CD4-positive, CD25-positive, alpha-beta regulatory T cell (primary cell): Measurements from ENCODE around the gene RBM33. TPM values are rescaled to one million over a fixed set of nuclear protein-coding genes. Genes with fewer than 3 reads are reported as not detected.

Source experiments
- ATAC-seq, 2 donors: fragments of 150-1000 bp; cut with Tn5 transposase; one replicate each; pipeline ENCODE4 v1.10.0; 2021; ENCODE audit warnings: low read depth in 2 of 2, moderate number of reproducible peaks in 2 of 2, moderate library complexity in 1 of 2
- DNase-seq, 3 donors: peaks; one replicate each; pipeline versions ENCODE4 v3.0.0 to v3.0.0-alpha.2; 2012 to 2022; ENCODE audit warnings: mixed read lengths in 1 of 3
- H3K27ac ChIP-seq: one replicate; pipeline ENCODE4 v1.7.0; 2013; ENCODE audit warnings: mild to moderate bottlenecking, low read length; ENCODE audit not compliant: insufficient read depth, poor library complexity, severe bottlenecking
- H3K27me3 ChIP-seq: one replicate; pipeline ENCODE4 v1.7.0; 2013; ENCODE audit warnings: low read length; ENCODE audit not compliant: control insufficient read depth, insufficient read depth
- H3K36me3 ChIP-seq: one replicate; pipeline ENCODE4 v1.7.0; 2013; ENCODE audit warnings: mild to moderate bottlenecking, low read length, moderate library complexity; ENCODE audit not compliant: control insufficient read depth, insufficient read depth
- H3K4me1 ChIP-seq: 2 replicates; pipeline ENCODE4 v1.7.0; 2013; ENCODE audit warnings: mild to moderate bottlenecking, low read length; ENCODE audit not compliant: insufficient read depth, control insufficient read depth, poor library complexity, severe bottlenecking
- H3K4me3 ChIP-seq: one replicate; pipeline ENCODE4 v1.7.0; 2013; ENCODE audit warnings: low read depth, mild to moderate bottlenecking, low read length, moderate library complexity
- H3K9me3 ChIP-seq, 2 experiments: 1 replicate in 1 of 2; 2 replicates in 1 of 2; pipeline ENCODE4 v1.7.0; 2013; ENCODE audit warnings: low read length in 2 of 2, mild to moderate bottlenecking in 1 of 2, moderate library complexity in 1 of 2; ENCODE audit not compliant: control insufficient read depth in 2 of 2
- H3K27ac Mint-ChIP-seq, 3 donors: one replicate each; pipeline ENCODE4 v1.8.0; 2020 to 2022; ENCODE audit warnings: mild to moderate bottlenecking in 3 of 3, mixed read lengths in 3 of 3, moderate library complexity in 2 of 3
- H3K27me3 Mint-ChIP-seq: one replicate; pipeline ENCODE4 v1.8.0; 2022; ENCODE audit warnings: mild to moderate bottlenecking, mixed read lengths
- H3K36me3 Mint-ChIP-seq: one replicate; pipeline ENCODE4 v1.8.0; 2020; ENCODE audit warnings: mixed read lengths
- H3K4me1 Mint-ChIP-seq, 4 donors: one replicate each; pipeline ENCODE4 v1.8.0; 2020 to 2022; ENCODE audit warnings: mixed read lengths in 4 of 4, mild to moderate bottlenecking in 1 of 4
- H3K4me3 Mint-ChIP-seq, 4 donors: one replicate each; pipeline ENCODE4 v1.8.0; 2020 to 2022; ENCODE audit warnings: mild to moderate bottlenecking in 4 of 4, mixed read lengths in 4 of 4, moderate library complexity in 3 of 4
- H3K9me3 Mint-ChIP-seq, 7 donors: one replicate each; pipeline ENCODE4 v1.8.0; 2020 to 2022; ENCODE audit warnings: mixed read lengths in 7 of 7, mild to moderate bottlenecking in 3 of 7, moderate library complexity in 2 of 7
- polyA plus RNA-seq, 4 donors: library from polyadenylated mRNA; unstranded; fragments of 300-500 nt; fragmentation: Illumina TruSeq; gene quantifications; one replicate each; pipeline ENCODE4 v1.2.3, GENCODE V29; 2021
- total RNA-seq: library from RNA; stranded (reverse); gene quantifications from one replicate; pipeline ENCODE4 v1.2.3, GENCODE V29; 2022

The RBM33 gene
- total and polyA plus RNA-seq, 5 donors from 2014 or later, result 33.5 to 196 (median 36.8) TPM

DNA sequence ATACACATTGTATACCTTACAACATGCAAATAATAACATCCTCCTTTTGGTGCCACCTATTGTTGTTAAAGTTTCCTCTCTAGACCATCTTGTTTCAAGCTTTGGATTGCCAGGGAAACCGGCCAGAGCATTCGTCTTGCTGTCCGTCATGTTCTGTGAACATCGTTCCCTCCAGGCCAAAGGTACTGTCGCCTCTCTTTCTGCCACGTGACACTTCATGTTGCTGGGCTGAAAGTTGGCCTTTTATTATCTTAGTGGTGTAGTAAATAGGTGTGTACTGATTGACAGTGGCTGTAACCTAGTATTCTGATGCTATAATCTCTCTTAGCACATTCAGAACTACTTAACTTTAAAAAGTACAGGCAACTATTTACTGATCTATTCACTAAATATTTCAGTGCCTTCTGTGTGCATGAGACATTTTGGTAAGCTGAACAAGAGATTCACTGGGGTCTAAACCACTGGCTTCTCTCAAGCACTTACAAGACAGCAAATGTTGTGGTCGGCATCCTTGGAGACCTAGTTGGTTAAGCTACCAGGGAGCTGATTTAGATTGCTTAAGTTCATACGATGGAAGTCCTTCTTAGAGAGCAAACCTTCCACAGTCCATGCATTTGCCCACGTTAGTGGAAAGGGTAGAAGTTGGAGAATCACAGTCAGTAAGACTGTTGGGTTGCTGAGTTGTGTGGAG lies 115.4 kb downstream of the RBM33 start:
- Histone ChIP-seq H3K27ac (no peak overlapping the region), H3K9me3 (no peaks in the 10 kb centered on the region), H3K27me3 (no peaks in the 10 kb centered on the region), H3K36me3 (peaks cover 34% of the 10 kb centered on the region), H3K4me1 (peaks cover 26% of the 10 kb centered on the region), H3K4me3 (no peak overlapping the region)
- Mint-ChIP-seq H3K27ac (peak overlapping the region in 2 of 3 donors; percentile 55 to 96), H3K27me3 (no peaks in the 10 kb centered on the region), H3K9me3 (no peaks in the 10 kb centered on the region), H3K4me3 (no peak overlapping the region), H3K36me3 (peaks cover 27% of the 10 kb centered on the region), H3K4me1 (peaks cover 31 to 72% (median 61%) of the 10 kb centered on the region in 4 donors)
- no peak for ATAC-seq
- no peak for DNase-seq

GRCh38 chr7:155761162-155761561 lies 116.7 kb downstream of the RBM33 start:
- Histone ChIP-seq H3K36me3 (peaks cover 39% of the 10 kb centered on the region), H3K4me3 (no peak overlapping the region), H3K27ac (no peak overlapping the region), H3K9me3 (no peaks in the 10 kb centered on the region), H3K4me1 (peaks cover 26% of the 10 kb centered on the region), H3K27me3 (no peaks in the 10 kb centered on the region)
- Mint-ChIP-seq H3K4me1 (peaks cover 22 to 64% (median 53%) of the 10 kb centered on the region in 4 donors), H3K4me3 (no peak overlapping the region), H3K27me3 (no peaks in the 10 kb centered on the region), H3K36me3 (peaks cover 23% of the 10 kb centered on the region), H3K9me3 (no peaks in the 10 kb centered on the region), H3K27ac (peak overlapping the region in 2 of 3 donors; percentile 2 to 44)
- no peak for DNase-seq
- no peak for ATAC-seq

DNA sequence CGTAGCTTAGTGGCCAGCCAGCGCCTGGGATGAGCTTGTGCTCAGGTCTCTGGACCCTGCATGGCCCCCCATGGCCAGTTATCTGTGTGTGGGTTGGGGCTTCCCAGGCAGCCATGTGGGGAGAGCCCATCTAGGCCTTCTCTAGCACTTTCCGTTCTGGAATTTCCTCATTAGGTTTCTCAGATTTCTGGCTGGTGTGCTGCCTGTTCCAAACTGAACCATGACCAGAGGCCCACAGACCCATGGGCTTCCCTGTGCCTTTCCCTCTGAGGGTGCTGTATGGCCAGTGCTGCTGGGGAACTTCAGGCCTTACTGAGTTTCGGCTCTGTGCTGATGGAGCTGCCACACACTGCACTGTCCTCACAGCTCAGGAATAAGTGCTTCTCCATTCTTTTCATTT lies 117.6 kb downstream of the RBM33 start:
- Mint-ChIP-seq H3K4me3 (peak overlapping the region in 2 of 4 donors; percentile 18 to 55), H3K27me3 (no peaks in the 10 kb centered on the region), H3K4me1 (peaks cover 19 to 55% (median 48%) of the 10 kb centered on the region in 4 donors), H3K27ac (peak overlapping the region; percentile 38 to 96 (median 65)), H3K36me3 (peaks cover 14% of the 10 kb centered on the region), H3K9me3 (no peaks in the 10 kb centered on the region)
- H3K27ac ChIP-seq, result no peak overlapping the region
- H3K27me3 ChIP-seq, result no peaks in the 10 kb centered on the region
- no peak for DNase-seq
- no peak for ATAC-seq
- H3K9me3 ChIP-seq, result no peaks in the 10 kb centered on the region
- no peak overlapping the region for H3K4me3 ChIP-seq
- peaks cover 45% of the 10 kb centered on the region for H3K36me3 ChIP-seq
- peaks cover 26% of the 10 kb centered on the region for H3K4me1 ChIP-seq

- Mint-ChIP-seq H3K27ac (peak overlapping the region in 2 of 3 donors; percentile 65 to 96), H3K36me3 (peaks cover 11% of the 10 kb centered on the region), H3K27me3 (no peaks in the 10 kb centered on the region), H3K9me3 (no peaks in the 10 kb centered on the region), H3K4me1 (peaks cover 19 to 54% (median 44%) of the 10 kb centered on the region in 4 donors), H3K4me3 (peak overlapping the region in 2 of 4 donors; percentile 55 to 81)
- H3K4me1 ChIP-seq, result peaks cover 26% of the 10 kb centered on the region
- H3K4me3 ChIP-seq, result peak overlapping the region; percentile 52
- H3K36me3 ChIP-seq, result peaks cover 45% of the 10 kb centered on the region
- H3K27me3 ChIP-seq, result no peaks in the 10 kb centered on the region
- no peak overlapping the region for H3K27ac ChIP-seq
- ATAC-seq, result no peak
- no peaks in the 10 kb centered on the region for H3K9me3 ChIP-seq
- DNase-seq, result no peak
Measured at GRCh38 chr7:155762655-155763054, 118.2 kb downstream of the RBM33 start.

DNA sequence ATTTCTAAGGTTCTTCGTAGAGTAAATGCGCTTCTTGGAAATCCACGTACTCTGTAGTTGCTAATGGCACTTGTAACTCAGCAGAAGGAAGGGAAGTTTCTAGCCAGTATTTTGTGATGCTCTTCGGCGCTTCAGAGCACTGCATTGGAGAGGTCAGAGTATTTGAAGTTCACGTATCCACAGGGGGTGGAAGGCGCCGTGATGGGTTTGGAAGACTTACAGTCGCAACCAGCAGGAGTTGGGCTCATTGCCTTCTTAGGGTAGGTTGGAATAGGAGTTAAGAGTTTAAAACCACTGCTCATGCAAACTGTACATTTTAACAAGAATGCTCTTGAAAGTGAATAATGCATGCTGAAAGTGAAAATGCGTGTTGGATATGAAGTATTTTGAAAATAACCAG lies 118.7 kb downstream of the RBM33 start:
- Mint-ChIP-seq H3K9me3 (no peaks in the 10 kb centered on the region), H3K4me1 (peaks cover 21 to 54% (median 43%) of the 10 kb centered on the region in 4 donors), H3K4me3 (peak overlapping the region; percentile 27 to 81 (median 67)), H3K36me3 (peaks cover 12% of the 10 kb centered on the region), H3K27ac (peak overlapping the region in 2 of 3 donors; percentile 48 to 96), H3K27me3 (no peaks in the 10 kb centered on the region)
- ATAC-seq (no peak), DNase-seq (no peak)
- no peaks in the 10 kb centered on the region for H3K27me3 ChIP-seq
- no peaks in the 10 kb centered on the region for H3K9me3 ChIP-seq
- H3K4me1 ChIP-seq, result peaks cover 26% of the 10 kb centered on the region
- peak overlapping the region; percentile 74 for H3K27ac ChIP-seq
- H3K36me3 ChIP-seq, result peaks cover 47% of the 10 kb centered on the region
- H3K4me3 ChIP-seq, result peak overlapping the region; percentile 52

DNA sequence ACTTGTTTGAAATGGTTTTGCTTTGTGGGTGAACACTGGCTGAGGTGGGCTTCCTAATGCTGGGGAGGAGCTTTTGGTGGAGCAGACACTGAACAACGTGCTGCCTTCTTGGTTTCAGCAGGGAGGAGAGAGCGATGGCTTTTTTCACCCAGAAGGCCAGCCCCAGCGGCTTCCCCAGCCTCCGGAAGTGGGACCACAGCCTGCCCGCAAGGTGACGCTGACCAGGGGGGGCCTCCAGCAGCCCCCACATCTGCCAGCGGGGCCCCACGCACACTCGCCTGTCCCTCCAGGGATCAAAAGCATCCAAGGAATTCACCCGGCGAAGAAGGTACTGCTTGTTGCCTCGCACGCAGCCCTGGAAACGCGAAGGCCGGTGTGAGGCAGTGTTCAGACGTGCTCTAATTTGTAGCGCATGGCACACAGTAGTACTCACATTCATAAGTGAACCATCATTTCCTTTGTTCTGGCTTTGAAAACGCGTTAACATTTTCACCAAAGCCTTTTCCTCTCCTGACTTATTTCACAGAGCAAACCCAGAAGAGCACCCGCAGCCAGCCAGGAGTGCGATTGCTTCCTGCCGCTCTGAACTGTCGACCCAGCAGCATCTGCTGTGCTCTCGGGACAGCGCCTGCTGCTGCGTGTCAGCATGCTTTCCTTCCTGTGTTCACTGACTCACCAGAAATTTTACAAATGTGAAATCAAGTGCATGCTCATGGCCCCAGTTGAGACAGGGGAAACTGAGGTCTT lies 119.4 kb downstream of the RBM33 start:
- peaks cover 14% of the 10 kb centered on the region for H3K36me3 Mint-ChIP-seq
- H3K4me3 ChIP-seq, result peak overlapping the region; percentile 52
- H3K4me3 Mint-ChIP-seq, result peak overlapping the region; percentile 55 to 81 (median 75)
- no peaks in the 10 kb centered on the region for H3K27me3 Mint-ChIP-seq
- H3K4me1 ChIP-seq, result peaks cover 26% of the 10 kb centered on the region
- no peaks in the 10 kb centered on the region for H3K9me3 ChIP-seq
- DNase-seq, result peak; percentile 12 to 82 (median 31)
- peak overlapping the region; percentile 74 for H3K27ac ChIP-seq
- H3K27me3 ChIP-seq, result no peaks in the 10 kb centered on the region
- H3K4me1 Mint-ChIP-seq, result peaks cover 24 to 54% (median 47%) of the 10 kb centered on the region in 4 donors
- H3K36me3 ChIP-seq, result peaks cover 42% of the 10 kb centered on the region
- peak overlapping the region; percentile 71 to 96 (median 91) for H3K27ac Mint-ChIP-seq
- ATAC-seq, result peak; percentile 76 to 82
- no peaks in the 10 kb centered on the region for H3K9me3 Mint-ChIP-seq

GRCh38 chr7:155764438-155764793 lies 120.0 kb downstream of the RBM33 start:
- Histone ChIP-seq H3K4me1 (peaks cover 26% of the 10 kb centered on the region), H3K4me3 (peak overlapping the region; percentile 49), H3K9me3 (no peaks in the 10 kb centered on the region), H3K36me3 (peaks cover 48% of the 10 kb centered on the region), H3K27me3 (no peaks in the 10 kb centered on the region), H3K27ac (peak overlapping the region; percentile 74)
- no peaks in the 10 kb centered on the region for H3K27me3 Mint-ChIP-seq
- H3K9me3 Mint-ChIP-seq, result no peaks in the 10 kb centered on the region
- peak overlapping the region; percentile 71 to 96 (median 91) for H3K27ac Mint-ChIP-seq
- peak; percentile 50 to 53 for ATAC-seq
- DNase-seq, result peak in 2 of 3 donors; percentile 26 to 73
- peaks cover 13% of the 10 kb centered on the region for H3K36me3 Mint-ChIP-seq
- peak overlapping the region; percentile 55 to 81 (median 75) for H3K4me3 Mint-ChIP-seq
- H3K4me1 Mint-ChIP-seq, result peaks cover 24 to 53% (median 47%) of the 10 kb centered on the region in 4 donors
